GM12878 (cell line): ENCODE measurements around the gene STT3B. TPM values are rescaled to one million over a fixed set of nuclear protein-coding genes. Genes with fewer than 3 reads are reported as not detected.

Experiments
- ATAC-seq: fragments of 200-7000 bp; cut with Tn5 transposase; 3 replicates; pipeline ENCODE4 v1.9.1; 2020; ENCODE audit warnings: mild to moderate bottlenecking, moderate library complexity
- BruUV-seq: library from RNA; stranded (reverse); fragments of 400-500 nt; replicated peaks from 2 replicates; lab custom pipeline; 2021; lab: Mats Ljungman, UMichigan
- CTCF ChIA-PET: fragments of 300-600 bp; sonication (Branson Sonifier 250); formaldehyde crosslinking; extraction: SDS; loops from one replicate; lab custom pipeline; 2021; ENCODE audit warnings: inconsistent platforms; lab: Yijun Ruan, JAX
- POLR2A ChIA-PET: fragments of 350-600 bp; formaldehyde crosslinking; extraction: SDS; loops from one replicate; lab custom pipeline; 2021; ENCODE audit warnings: inconsistent platforms; lab: Charles Lee
- RAD21 ChIA-PET: fragments of 300-600 bp; sonication (Branson Sonifier 250); formaldehyde crosslinking; loops from one replicate; lab custom pipeline; 2023; ENCODE audit warnings: antibody characterized with exemption; ENCODE audit not compliant: unreplicated experiment; lab: Charles Lee
- SMC1A ChIA-PET: fragments of 300-600 bp; sonication (Branson Sonifier 250); formaldehyde crosslinking; loops from one replicate; lab custom pipeline; 2023; ENCODE audit not compliant: unreplicated experiment, uncharacterized antibody; lab: Charles Lee
- DNase-seq: peaks from one replicate; pipeline ENCODE4 v3.0.0-alpha.2; 2011; ENCODE audit warnings: low read depth, low spot score
- FAIRE-seq: peaks from 3 replicates; lab custom pipeline; 2011; peaks lifted over from hg19 to GRCh38; lab: Jason Lieb, UNC
- H2AFZ ChIP-seq: 2 replicates; pipeline ENCODE4 v1.6.0; 2011; ENCODE audit warnings: low read depth, low read length, control low read depth; ENCODE audit not compliant: control insufficient read depth
- H3K27ac ChIP-seq: 2 replicates; pipeline ENCODE4 v1.5.1; 2011; ENCODE audit warnings: control low read depth; ENCODE audit not compliant: control insufficient read depth, insufficient read depth
- H3K27me3 ChIP-seq, 2 experiments: replicated peaks in 1 of 2; 2 replicates each; pipeline versions ENCODE4 v1.6.0 to v1.6.1; 2011; ENCODE audit warnings: low read length in 1 of 2; ENCODE audit not compliant: control insufficient read depth in 2 of 2, insufficient read depth in 2 of 2
- H3K36me3 ChIP-seq, 2 experiments: 2 replicates each; pipeline ENCODE4 v1.5.1; 2011; ENCODE audit warnings: low read length in 1 of 2; ENCODE audit not compliant: control insufficient read depth in 2 of 2, insufficient read depth in 2 of 2
- H3K4me1 ChIP-seq: 2 replicates; pipeline ENCODE4 v1.6.1; 2011; ENCODE audit warnings: mild to moderate bottlenecking, low read length, moderate library complexity, mixed read lengths; ENCODE audit not compliant: control insufficient read depth, insufficient read depth
- H3K4me2 ChIP-seq: 2 replicates; pipeline ENCODE4 v1.6.0; 2011; ENCODE audit warnings: control low read depth; ENCODE audit not compliant: control insufficient read depth, insufficient read depth
- H3K4me3 ChIP-seq: fragments of 200-600 bp; sonication (generic); 2 replicates; pipeline ENCODE4 v1.5.1; 2016
- H3K79me2 ChIP-seq: 2 replicates; pipeline ENCODE4 v1.6.0; 2011; ENCODE audit warnings: low read length; ENCODE audit not compliant: control insufficient read depth, insufficient read depth
- H3K9ac ChIP-seq: 2 replicates; pipeline ENCODE4 v1.8.0; 2011; ENCODE audit warnings: low read length, control low read depth, mixed read lengths; ENCODE audit not compliant: control insufficient read depth, insufficient read depth
- H3K9me3 ChIP-seq: replicated peaks from 3 replicates; pipeline ENCODE4 v1.5.1; 2011; ENCODE audit warnings: mild to moderate bottlenecking, low read length; ENCODE audit not compliant: control insufficient read depth, insufficient read depth
- H4K20me1 ChIP-seq: 2 replicates; pipeline ENCODE4 v1.6.0; 2011; ENCODE audit not compliant: control insufficient read depth, insufficient read depth
- JUNB ChIP-seq: IDR thresholded peaks from 2 replicates; pipeline ENCODE4 v1.6.1; 2016; ENCODE audit warnings: antibody characterized with exemption, mild to moderate bottlenecking
- TCF12 ChIP-seq: IDR thresholded peaks from 2 replicates; pipeline ENCODE4 v1.6.1; 2011; ENCODE audit warnings: low read depth, mild to moderate bottlenecking, low read length
- ZNF384 ChIP-seq: IDR thresholded peaks from 2 replicates; pipeline ENCODE4 v1.6.1; 2012; ENCODE audit warnings: low read depth, mild to moderate bottlenecking, low read length, improper control_type of control experiment, borderline replicate concordance
- ZSCAN29 ChIP-seq: fragments of 450-650 bp; IDR thresholded peaks from 2 replicates; pipeline ENCODE4 v1.6.1; 2017; ENCODE audit warnings: mild to moderate bottlenecking, moderate library complexity
- WGBS: methylation state at CpG from one replicate; pipeline ENCODE4 v1.1.6; 2016; ENCODE audit warnings: low lambda C conversion rate; ENCODE audit not compliant: insufficient replicate concordance, insufficient coverage; ENCODE audit errors: missing lambda C conversion rate; 5-methylcytosine and 5-hydroxymethylcytosine counted together
- in situ Hi-C: fragments of 300-500 bp; cut with MboI; formaldehyde crosslinking; loops from 9 replicates; pipeline ENCODE4 v1.14.3; 2018; ENCODE audit warnings: mixed read lengths
- intact Hi-C: fragments of 100-400 bp; cut with micrococcal nuclease; formaldehyde crosslinking; loops from one replicate; pipeline ENCODE4 v1.14.2; 2022; ENCODE audit not compliant: unreplicated experiment
- polyA plus RNA-seq, 11 experiments: library from polyadenylated mRNA; depleted of rRNA in 4 of 11; unstranded in 6 of 11; stranded (reverse) in 5 of 11; fragments of >200 nt; fragmentation: Nextera tagmentation in 4 of 11; fragmentation: Illumina TruSeq in 1 of 11; extraction: Ambion mirVana in 4 of 11; extraction: Trizol in 1 of 11; gene quantifications; 1 replicate in 1 of 11; 2 replicates in 10 of 11; pipeline versions ENCODE4 v1.2.1 to v1.2.3, GENCODE V29; 2011 to 2016; ENCODE audit warnings: inconsistent platforms in 2 of 11, missing spikeins in 2 of 11, low read depth in 1 of 11
- total RNA-seq, 4 experiments: library from RNA; depleted of rRNA in 3 of 4; stranded (reverse); fragments of >200 nt in 3 of 4; fragmentation: Illumina TruSeq in 1 of 4; extraction: Trizol in 1 of 4; gene quantifications; 2 replicates each; pipeline versions ENCODE4 v1.2.1 to v1.2.3, GENCODE V29; 2013 to 2021
- TF ChIP-seq, protein P1 (sequence below): fragments of 450-650 bp; IDR thresholded peaks from 2 replicates; pipeline ENCODE4 v1.6.1; 2017; ENCODE audit warnings: mild to moderate bottlenecking, moderate library complexity
- TF ChIP-seq, protein P2 (sequence below): fragments of 150-350 bp; IDR thresholded peaks from 2 replicates; pipeline ENCODE4 v1.6.1; 2014; ENCODE audit warnings: mild to moderate bottlenecking, low read depth, low read length
- TF ChIP-seq, protein P3 (sequence below): fragments of 450-650 bp; IDR thresholded peaks from 2 replicates; pipeline ENCODE4 v1.6.1; 2018; ENCODE audit warnings: mild to moderate bottlenecking, low read depth, moderate library complexity; ENCODE audit not compliant: partially characterized antibody

STT3B gene
- total and polyA plus RNA-seq, 10 of the 15 experiments (the other 5 are each of a cell fraction or from before 2014, with no cell fraction given), result 19.9 to 208 (median 79.6) TPM

DNA sequence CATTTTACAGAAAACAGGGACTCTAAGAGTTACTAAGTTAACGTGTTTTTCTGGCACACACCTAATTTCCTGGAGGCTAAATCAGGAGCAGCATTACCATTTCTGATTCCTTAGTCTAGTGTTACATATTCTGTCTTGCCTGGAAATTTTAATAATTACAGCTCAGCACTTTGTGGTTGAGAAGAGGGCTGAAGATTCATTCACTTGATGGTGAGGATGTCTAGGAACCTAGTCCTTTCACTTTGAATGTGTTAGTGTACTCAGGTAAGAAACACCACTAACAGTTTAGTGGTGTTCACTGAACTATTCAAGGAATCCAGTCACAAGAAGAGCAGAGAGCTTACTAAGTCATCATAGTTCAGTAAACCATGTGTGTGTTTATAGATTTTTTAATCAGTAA, 102.8 kb downstream of the STT3B start:
- no peaks in the 10 kb centered on the region for H3K9me3 ChIP-seq
- TF ChIP-seq, protein P1, sequence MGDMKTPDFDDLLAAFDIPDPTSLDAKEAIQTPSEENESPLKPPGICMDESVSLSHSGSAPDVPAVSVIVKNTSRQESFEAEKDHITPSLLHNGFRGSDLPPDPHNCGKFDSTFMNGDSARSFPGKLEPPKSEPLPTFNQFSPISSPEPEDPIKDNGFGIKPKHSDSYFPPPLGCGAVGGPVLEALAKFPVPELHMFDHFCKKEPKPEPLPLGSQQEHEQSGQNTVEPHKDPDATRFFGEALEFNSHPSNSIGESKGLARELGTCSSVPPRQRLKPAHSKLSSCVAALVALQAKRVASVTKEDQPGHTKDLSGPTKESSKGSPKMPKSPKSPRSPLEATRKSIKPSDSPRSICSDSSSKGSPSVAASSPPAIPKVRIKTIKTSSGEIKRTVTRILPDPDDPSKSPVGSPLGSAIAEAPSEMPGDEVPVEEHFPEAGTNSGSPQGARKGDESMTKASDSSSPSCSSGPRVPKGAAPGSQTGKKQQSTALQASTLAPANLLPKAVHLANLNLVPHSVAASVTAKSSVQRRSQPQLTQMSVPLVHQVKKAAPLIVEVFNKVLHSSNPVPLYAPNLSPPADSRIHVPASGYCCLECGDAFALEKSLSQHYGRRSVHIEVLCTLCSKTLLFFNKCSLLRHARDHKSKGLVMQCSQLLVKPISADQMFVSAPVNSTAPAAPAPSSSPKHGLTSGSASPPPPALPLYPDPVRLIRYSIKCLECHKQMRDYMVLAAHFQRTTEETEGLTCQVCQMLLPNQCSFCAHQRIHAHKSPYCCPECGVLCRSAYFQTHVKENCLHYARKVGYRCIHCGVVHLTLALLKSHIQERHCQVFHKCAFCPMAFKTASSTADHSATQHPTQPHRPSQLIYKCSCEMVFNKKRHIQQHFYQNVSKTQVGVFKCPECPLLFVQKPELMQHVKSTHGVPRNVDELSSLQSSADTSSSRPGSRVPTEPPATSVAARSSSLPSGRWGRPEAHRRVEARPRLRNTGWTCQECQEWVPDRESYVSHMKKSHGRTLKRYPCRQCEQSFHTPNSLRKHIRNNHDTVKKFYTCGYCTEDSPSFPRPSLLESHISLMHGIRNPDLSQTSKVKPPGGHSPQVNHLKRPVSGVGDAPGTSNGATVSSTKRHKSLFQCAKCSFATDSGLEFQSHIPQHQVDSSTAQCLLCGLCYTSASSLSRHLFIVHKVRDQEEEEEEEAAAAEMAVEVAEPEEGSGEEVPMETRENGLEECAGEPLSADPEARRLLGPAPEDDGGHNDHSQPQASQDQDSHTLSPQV, result no peak
- TF ChIP-seq ZSCAN29 (no peak), ZNF384 (no peak), JUNB (0 out of 2 replicates have a peak, but pooled peaks have one; percentile 17), TCF12 (no peak)
- TF ChIP-seq, protein P2, sequence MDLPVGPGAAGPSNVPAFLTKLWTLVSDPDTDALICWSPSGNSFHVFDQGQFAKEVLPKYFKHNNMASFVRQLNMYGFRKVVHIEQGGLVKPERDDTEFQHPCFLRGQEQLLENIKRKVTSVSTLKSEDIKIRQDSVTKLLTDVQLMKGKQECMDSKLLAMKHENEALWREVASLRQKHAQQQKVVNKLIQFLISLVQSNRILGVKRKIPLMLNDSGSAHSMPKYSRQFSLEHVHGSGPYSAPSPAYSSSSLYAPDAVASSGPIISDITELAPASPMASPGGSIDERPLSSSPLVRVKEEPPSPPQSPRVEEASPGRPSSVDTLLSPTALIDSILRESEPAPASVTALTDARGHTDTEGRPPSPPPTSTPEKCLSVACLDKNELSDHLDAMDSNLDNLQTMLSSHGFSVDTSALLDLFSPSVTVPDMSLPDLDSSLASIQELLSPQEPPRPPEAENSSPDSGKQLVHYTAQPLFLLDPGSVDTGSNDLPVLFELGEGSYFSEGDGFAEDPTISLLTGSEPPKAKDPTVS, result no peak
- TF ChIP-seq, protein P3, sequence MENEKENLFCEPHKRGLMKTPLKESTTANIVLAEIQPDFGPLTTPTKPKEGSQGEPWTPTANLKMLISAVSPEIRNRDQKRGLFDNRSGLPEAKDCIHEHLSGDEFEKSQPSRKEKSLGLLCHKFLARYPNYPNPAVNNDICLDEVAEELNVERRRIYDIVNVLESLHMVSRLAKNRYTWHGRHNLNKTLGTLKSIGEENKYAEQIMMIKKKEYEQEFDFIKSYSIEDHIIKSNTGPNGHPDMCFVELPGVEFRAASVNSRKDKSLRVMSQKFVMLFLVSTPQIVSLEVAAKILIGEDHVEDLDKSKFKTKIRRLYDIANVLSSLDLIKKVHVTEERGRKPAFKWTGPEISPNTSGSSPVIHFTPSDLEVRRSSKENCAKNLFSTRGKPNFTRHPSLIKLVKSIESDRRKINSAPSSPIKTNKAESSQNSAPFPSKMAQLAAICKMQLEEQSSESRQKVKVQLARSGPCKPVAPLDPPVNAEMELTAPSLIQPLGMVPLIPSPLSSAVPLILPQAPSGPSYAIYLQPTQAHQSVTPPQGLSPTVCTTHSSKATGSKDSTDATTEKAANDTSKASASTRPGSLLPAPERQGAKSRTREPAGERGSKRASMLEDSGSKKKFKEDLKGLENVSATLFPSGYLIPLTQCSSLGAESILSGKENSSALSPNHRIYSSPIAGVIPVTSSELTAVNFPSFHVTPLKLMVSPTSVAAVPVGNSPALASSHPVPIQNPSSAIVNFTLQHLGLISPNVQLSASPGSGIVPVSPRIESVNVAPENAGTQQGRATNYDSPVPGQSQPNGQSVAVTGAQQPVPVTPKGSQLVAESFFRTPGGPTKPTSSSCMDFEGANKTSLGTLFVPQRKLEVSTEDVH, result no peak
- TF ChIP-seq, all 136 proteins: peak for 1
- no peaks in the 10 kb centered on the region for H3K27me3 ChIP-seq
- no peak overlapping the region for H3K4me3 ChIP-seq
- SMC1A ChIA-PET, result interaction anchor here (2.0 to 4.0 kb wide), 2 partner anchors 10 kb away, joined by 7 to 28 read pairs; no protein-coding TSS in a partner anchor
- CTCF ChIA-PET, result interaction anchor here (0.6 to 1.2 kb wide), 2 partner anchors 10 to 85 kb away, joined by 3 read pairs; no protein-coding TSS in a partner anchor
- in situ Hi-C loops, result no loop called here
- WGBS, result 0% methylated on average over 1 of the region's 1 CpG
- no peak overlapping the region for H3K9ac ChIP-seq
- no peak for DNase-seq
- no TSS peak for BruUV-seq
- H3K27ac ChIP-seq, result no peak overlapping the region
- no peaks in the 10 kb centered on the region for H4K20me1 ChIP-seq
- peaks cover 7% of the 10 kb centered on the region; the same call in 1 of the 2 replicates for H3K4me1 ChIP-seq
- RAD21 ChIA-PET, result no interaction called here
- no peak overlapping the region for H2AFZ ChIP-seq
- POLR2A ChIA-PET, result interaction anchor here (0.6 kb wide), 1 partner anchor 11 kb away, joined by 3 read pairs; no protein-coding TSS in a partner anchor
- H3K79me2 ChIP-seq, result no peaks in the 10 kb centered on the region
- peak; percentile 48 for ATAC-seq
- no peak overlapping the region for H3K4me2 ChIP-seq
- intact Hi-C loops, result no loop called here
- no peak for FAIRE-seq
- H3K36me3 ChIP-seq, result peaks cover 2 to 12% of the 10 kb centered on the region in 2 experiments; a peak in 3 of 4 replicates
